B cell (primary cell): Measurements from ENCODE around the gene MON1B. TPM values are rescaled to one million over a fixed set of nuclear protein-coding genes. Genes with fewer than 3 reads are reported as not detected.

Source experiments
- ATAC-seq: fragments of 200-7000 bp; cut with Tn5 transposase; one replicate; pipeline ENCODE4 v1.10.0; 2021; ENCODE audit warnings: low read depth, mild to moderate bottlenecking, moderate number of reproducible peaks, moderate library complexity
- CTCF ChIA-PET: fragments of 350-600 bp; sonication (Branson Sonifier 250); formaldehyde crosslinking; loops from one replicate; lab custom pipeline; 2021; ENCODE audit warnings: antibody characterized with exemption, inconsistent platforms; lab: Charles Lee
- POLR2A ChIA-PET: fragments of 350-600 bp; sonication (Branson Sonifier 250); formaldehyde crosslinking; loops from one replicate; lab custom pipeline; 2021; ENCODE audit warnings: antibody characterized with exemption; lab: Charles Lee
- DNase-seq: peaks from one replicate; pipeline ENCODE4 v3.0.0; 2013
- H2AFZ ChIP-seq: 2 replicates; pipeline ENCODE4 v1.6.1; 2012; ENCODE audit warnings: mild to moderate bottlenecking, low read depth, low read length; ENCODE audit not compliant: insufficient read depth, poor library complexity, severe bottlenecking
- H3K27ac ChIP-seq, 2 donors: 1 replicate in 1 of 2; 2 replicates in 1 of 2; pipeline ENCODE4 v1.5.1; 2012 to 2013; ENCODE audit warnings: low read length in 2 of 2, mild to moderate bottlenecking in 2 of 2, moderate library complexity in 1 of 2
- H3K27me3 ChIP-seq, 4 experiments: fragments of 200-600 bp in 1 of 4; sonication (generic) in 1 of 4; replicated peaks in 1 of 4; 1 replicate in 2 of 4; 2 replicates in 2 of 4; pipeline versions ENCODE4 v1.6.1 to v1.7.0; 2013 to 2016; ENCODE audit warnings: low read length in 3 of 4, mild to moderate bottlenecking in 2 of 4, mixed read lengths in 1 of 4, moderate library complexity in 1 of 4; ENCODE audit not compliant: insufficient read depth in 4 of 4, control insufficient read depth in 3 of 4; ENCODE audit errors: control extremely low read depth in 1 of 4
- H3K36me3 ChIP-seq, 2 experiments: replicated peaks in 1 of 2; 1 replicate in 1 of 2; 2 replicates in 1 of 2; pipeline versions ENCODE4 v1.6.1 to v1.7.1; 2013; ENCODE audit warnings: low read length in 1 of 2; ENCODE audit not compliant: insufficient read depth in 2 of 2, control insufficient read depth in 1 of 2; ENCODE audit errors: control extremely low read depth in 1 of 2, extremely low read depth in 1 of 2
- H3K4me1 ChIP-seq, 2 donors: fragments of 200-600 bp in 1 of 2; sonication (generic) in 1 of 2; 1 replicate in 1 of 2; 2 replicates in 1 of 2; pipeline versions ENCODE4 v1.5.1 to v1.6.1; 2013 to 2017; ENCODE audit warnings: low read length in 2 of 2; ENCODE audit not compliant: control insufficient read depth in 2 of 2, insufficient read depth in 2 of 2
- H3K4me2 ChIP-seq: replicated peaks from 2 replicates; pipeline ENCODE3; 2012; ENCODE audit warnings: mild to moderate bottlenecking, low read depth, low read length; ENCODE audit not compliant: poor library complexity, severe bottlenecking
- H3K4me3 ChIP-seq, 5 experiments: fragments of 200-600 bp in 1 of 5; sonication (generic) in 1 of 5; 1 replicate in 3 of 5; 2 replicates in 2 of 5; pipeline versions ENCODE4 v1.5.1 to v1.7.0; 2011 to 2016; ENCODE audit warnings: low read length in 4 of 5, mild to moderate bottlenecking in 4 of 5, low read depth in 2 of 5, control low read depth in 1 of 5, moderate library complexity in 1 of 5; ENCODE audit not compliant: insufficient read depth in 1 of 5; ENCODE audit errors: control extremely low read depth in 1 of 5, extremely low read depth in 1 of 5
- H3K79me2 ChIP-seq: fragments of 200-600 bp; sonication (generic); one replicate; pipeline ENCODE4 v1.6.0; 2016; ENCODE audit warnings: low read length; ENCODE audit not compliant: control insufficient read depth, insufficient read depth
- H3K9ac ChIP-seq: fragments of 200-600 bp; sonication (generic); 2 replicates; pipeline ENCODE4 v1.6.1; 2017; ENCODE audit warnings: mild to moderate bottlenecking, low read length, moderate library complexity
- H3K9me3 ChIP-seq, 3 donors: one replicate each; pipeline versions ENCODE4 v1.6.1 to v1.7.1; 2013; ENCODE audit warnings: low read length in 2 of 3; ENCODE audit not compliant: control insufficient read depth in 2 of 3, insufficient read depth in 1 of 3; ENCODE audit errors: control extremely low read depth in 1 of 3
- H4K20me1 ChIP-seq: 2 replicates; pipeline ENCODE4 v1.6.0; 2012; ENCODE audit warnings: mild to moderate bottlenecking, low read length; ENCODE audit not compliant: insufficient read depth, control insufficient read depth, poor library complexity, severe bottlenecking
- H3K27ac Mint-ChIP-seq: one replicate; pipeline ENCODE4 v1.8.0; 2021; ENCODE audit warnings: mixed read lengths
- H3K27me3 Mint-ChIP-seq: one replicate; pipeline ENCODE4 v1.8.0; 2021; ENCODE audit warnings: mixed read lengths
- H3K4me1 Mint-ChIP-seq: one replicate; pipeline ENCODE4 v1.8.0; 2021; ENCODE audit warnings: mixed read lengths
- H3K4me3 Mint-ChIP-seq: one replicate; pipeline ENCODE4 v1.8.0; 2021; ENCODE audit warnings: mixed read lengths
- H3K9me3 Mint-ChIP-seq: one replicate; pipeline ENCODE4 v1.8.0; 2022; ENCODE audit warnings: mixed read lengths; ENCODE audit not compliant: insufficient read depth
- CTCF ChIP-seq: fragments of 200-600 bp; IDR thresholded peaks from one replicate; pipeline ENCODE4 v1.8.0; 2022; ENCODE audit warnings: antibody characterized with exemption, mild to moderate bottlenecking
- EZH2 ChIP-seq: IDR thresholded peaks from 2 replicates; pipeline ENCODE4 v1.6.1; 2012; ENCODE audit warnings: borderline replicate concordance, low read depth, mild to moderate bottlenecking, moderate library complexity, low read length; ENCODE audit not compliant: insufficient read depth, poor library complexity, severe bottlenecking
- WGBS: methylation state at CpG from one replicate; pipeline ENCODE4 v1.1.5; 2013; ENCODE audit warnings: missing lambda C conversion rate; ENCODE audit not compliant: insufficient coverage; 5-methylcytosine and 5-hydroxymethylcytosine counted together
- intact Hi-C: fragments of 100-400 bp; cut with micrococcal nuclease; formaldehyde crosslinking; loops from one replicate; pipeline ENCODE4 v1.10.0; 2022
- polyA plus RNA-seq: library from polyadenylated mRNA; depleted of rRNA; stranded (reverse); fragments of >200 nt; gene quantifications from 2 replicates; pipeline ENCODE4 v1.2.3, GENCODE V29; 2012
- total RNA-seq, 2 donors: library from RNA; stranded (reverse); fragments of 120-200 nt in 1 of 2; gene quantifications; 1 replicate in 1 of 2; 2 replicates in 1 of 2; pipeline versions ENCODE4 v1.2.3 to v1.2.4, GENCODE V29; 2013 to 2022

Gene MON1B
- total and polyA plus RNA-seq, 2 donors (not counting 1 experiment from before 2014, with no cell fraction given) = 35.0 to 79.1 TPM

- ChIA-PET POLR2A (no interaction called here), CTCF (no interaction called here)
- Mint-ChIP-seq H3K27me3 (no peaks in the 10 kb centered on the region), H3K27ac (no peak overlapping the region), H3K4me3 (no peak overlapping the region), H3K9me3 (no peaks in the 10 kb centered on the region), H3K4me1 (peaks cover 40% of the 10 kb centered on the region)
- WGBS = 97% methylated on average over 13 of the region's 13 CpGs
- no peak for DNase-seq
- no peak for TF ChIP-seq CTCF
- Histone ChIP-seq H3K36me3 (peaks cover 2 to 49% of the 10 kb centered on the region in 2 experiments), H2AFZ (no peak overlapping the region), H3K79me2 (peaks cover 36% of the 10 kb centered on the region), H3K4me2 (no peak overlapping the region), H3K9ac (no peak overlapping the region), H3K9me3 (no peaks in the 10 kb centered on the region), H3K4me1 (peaks cover 17 to 23% of the 10 kb centered on the region in 2 donors), H3K4me3 (no peak overlapping the region), H4K20me1 (peaks cover 35% of the 10 kb centered on the region), H3K27me3 (no peaks in the 10 kb centered on the region), H3K27ac (no peak overlapping the region)
- no peak for ATAC-seq
- intact Hi-C loops = no loop called here
Observed at GRCh38 chr16:77193377-77193776, 2.4 kb downstream of the MON1B start.

- no peaks in the 10 kb centered on the region for H3K9me3 ChIP-seq
- H4K20me1 ChIP-seq = peaks cover 35% of the 10 kb centered on the region
- intact Hi-C loops = no loop called here
- 97% methylated on average over 47 of the region's 48 CpGs for WGBS
- H3K79me2 ChIP-seq = peaks cover 36% of the 10 kb centered on the region
- CTCF ChIA-PET = no interaction called here
- H3K27me3 ChIP-seq = no peaks in the 10 kb centered on the region
- Mint-ChIP-seq H3K27ac (no peak overlapping the region), H3K9me3 (no peaks in the 10 kb centered on the region), H3K4me1 (peaks cover 34% of the 10 kb centered on the region), H3K27me3 (no peaks in the 10 kb centered on the region), H3K4me3 (no peak overlapping the region)
- no peak overlapping the region for H2AFZ ChIP-seq
- DNase-seq (no peak), ATAC-seq (no peak)
- no peak overlapping the region for H3K4me2 ChIP-seq
- POLR2A ChIA-PET = no interaction called here
- H3K27ac ChIP-seq = no peak overlapping the region
- H3K36me3 ChIP-seq = peaks cover 2 to 61% of the 10 kb centered on the region in 2 experiments
- no peak overlapping the region for H3K4me3 ChIP-seq
- no peak for TF ChIP-seq CTCF
- no peak for TF ChIP-seq EZH2
- no peak overlapping the region for H3K9ac ChIP-seq
- peaks cover 17 to 23% of the 10 kb centered on the region in 2 donors for H3K4me1 ChIP-seq
Observed at GRCh38 chr16:77194295-77195231, 3.6 kb downstream of the MON1B start.
